ENCODE data around the gene KDM2A.

Gene KDM2A

GRCh38 chr11:67079065-67079705, 39.9 kb upstream of the KDM2A start:
- POLR2A ChIA-PET = no interaction called here
- no peak overlapping the region for H3K4me3 ChIP-seq (ENCODE audit: low read depth, low read length)
- DNase-seq (ENCODE audit: low read depth, low spot score) = no peak
- CTCF ChIA-PET = interaction anchor here (1.2 to 2.0 kb wide), 2 partner anchors 15 to 27 kb away, joined by 4 read pairs; no protein-coding TSS in a partner anchor
- TF ChIP-seq CTCF (IDR thresholded peaks at IDR 0.05; ENCODE audit: insufficient read depth, low read length, missing control alignments) = no peak

- no peak for TF ChIP-seq CTCF (IDR thresholded peaks at IDR 0.05; ENCODE audit: insufficient read depth, low read length, missing control alignments)
- ChIA-PET POLR2A (no interaction called here), CTCF (interaction anchor here (0.6 to 3.4 kb wide), 10 partner anchors 10 to 241 kb away, joined by 3 to 34 read pairs (median 6); no protein-coding TSS in a partner anchor)
- no peak overlapping the region for H3K4me3 ChIP-seq (ENCODE audit: low read depth, low read length)
- DNase-seq (ENCODE audit: low read depth, low spot score) = no peak
These were observed 36.8 kb upstream of the KDM2A start for GRCh38 chr11:67082071-67082791.

GRCh38 chr11:67083786-67084366, 35.2 kb upstream of the KDM2A start:
- TF ChIP-seq CTCF (IDR thresholded peaks at IDR 0.05; ENCODE audit: insufficient read depth, low read length, missing control alignments) = no peak
- DNase-seq (ENCODE audit: low read depth, low spot score) = no peak
- POLR2A ChIA-PET = no interaction called here
- H3K4me3 ChIP-seq (ENCODE audit: low read depth, low read length) = no peak overlapping the region
- CTCF ChIA-PET = interaction anchor here (0.5 to 2.5 kb wide), 5 partner anchors 11 to 267 kb away, joined by 3 to 9 read pairs (median 4); no protein-coding TSS in a partner anchor

- CTCF ChIA-PET = interaction anchor here (0.6 to 1.2 kb wide), 3 partner anchors 9 to 567 kb away, joined by 3 to 4 read pairs (median 3); no protein-coding TSS in a partner anchor
- TF ChIP-seq CTCF (IDR thresholded peaks at IDR 0.05; ENCODE audit: insufficient read depth, low read length, missing control alignments) = no peak
- POLR2A ChIA-PET = no interaction called here
These were observed 33.4 kb upstream of the KDM2A start for GRCh38 chr11:67085617-67086016.

GRCh38 chr11:67090717-67091116, 28.3 kb upstream of the KDM2A start:
- no peak for TF ChIP-seq CTCF (IDR thresholded peaks at IDR 0.05; ENCODE audit: insufficient read depth, low read length, missing control alignments)
- ChIA-PET CTCF (interaction anchor here (1.5 kb wide), 1 partner anchor 10 kb away, joined by 6 read pairs; no protein-coding TSS in a partner anchor), POLR2A (no interaction called here)
- H3K4me3 ChIP-seq (ENCODE audit: low read depth, low read length) = no peak overlapping the region
- no peak for DNase-seq (ENCODE audit: low read depth, low spot score)

More at GRCh38 chr11:67085617-67086016, 33.4 kb upstream of the KDM2A start:
- H3K4me3 ChIP-seq (ENCODE audit: low read depth, low read length) = no peak overlapping the region
- DNase-seq (ENCODE audit: low read depth, low spot score) = no peak

- no peak for TF ChIP-seq CTCF (IDR thresholded peaks at IDR 0.05; ENCODE audit: insufficient read depth, low read length, missing control alignments)
- DNase-seq (ENCODE audit: low read depth, low spot score) = no peak
- ChIA-PET CTCF (interaction anchor here (1.0 to 1.4 kb wide), 3 partner anchors 12 to 223 kb away, joined by 4 to 5 read pairs (median 4); no protein-coding TSS in a partner anchor), POLR2A (interaction anchor here (0.6 kb wide), 1 partner anchor 27 kb away, joined by 3 read pairs; no protein-coding TSS in a partner anchor)
- no peak overlapping the region for H3K4me3 ChIP-seq (ENCODE audit: low read depth, low read length)
These were observed 23.9 kb upstream of the KDM2A start for GRCh38 chr11:67095214-67095507.
